Measurements from ENCODE around the gene ACAP3.
A peak's percentile ranks its signal among the peaks of the same experiment; 100 is the strongest.

ACAP3 gene, protein sequence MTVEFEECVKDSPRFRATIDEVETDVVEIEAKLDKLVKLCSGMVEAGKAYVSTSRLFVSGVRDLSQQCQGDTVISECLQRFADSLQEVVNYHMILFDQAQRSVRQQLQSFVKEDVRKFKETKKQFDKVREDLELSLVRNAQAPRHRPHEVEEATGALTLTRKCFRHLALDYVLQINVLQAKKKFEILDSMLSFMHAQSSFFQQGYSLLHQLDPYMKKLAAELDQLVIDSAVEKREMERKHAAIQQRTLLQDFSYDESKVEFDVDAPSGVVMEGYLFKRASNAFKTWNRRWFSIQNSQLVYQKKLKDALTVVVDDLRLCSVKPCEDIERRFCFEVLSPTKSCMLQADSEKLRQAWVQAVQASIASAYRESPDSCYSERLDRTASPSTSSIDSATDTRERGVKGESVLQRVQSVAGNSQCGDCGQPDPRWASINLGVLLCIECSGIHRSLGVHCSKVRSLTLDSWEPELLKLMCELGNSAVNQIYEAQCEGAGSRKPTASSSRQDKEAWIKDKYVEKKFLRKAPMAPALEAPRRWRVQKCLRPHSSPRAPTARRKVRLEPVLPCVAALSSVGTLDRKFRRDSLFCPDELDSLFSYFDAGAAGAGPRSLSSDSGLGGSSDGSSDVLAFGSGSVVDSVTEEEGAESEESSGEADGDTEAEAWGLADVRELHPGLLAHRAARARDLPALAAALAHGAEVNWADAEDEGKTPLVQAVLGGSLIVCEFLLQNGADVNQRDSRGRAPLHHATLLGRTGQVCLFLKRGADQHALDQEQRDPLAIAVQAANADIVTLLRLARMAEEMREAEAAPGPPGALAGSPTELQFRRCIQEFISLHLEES

DNA sequence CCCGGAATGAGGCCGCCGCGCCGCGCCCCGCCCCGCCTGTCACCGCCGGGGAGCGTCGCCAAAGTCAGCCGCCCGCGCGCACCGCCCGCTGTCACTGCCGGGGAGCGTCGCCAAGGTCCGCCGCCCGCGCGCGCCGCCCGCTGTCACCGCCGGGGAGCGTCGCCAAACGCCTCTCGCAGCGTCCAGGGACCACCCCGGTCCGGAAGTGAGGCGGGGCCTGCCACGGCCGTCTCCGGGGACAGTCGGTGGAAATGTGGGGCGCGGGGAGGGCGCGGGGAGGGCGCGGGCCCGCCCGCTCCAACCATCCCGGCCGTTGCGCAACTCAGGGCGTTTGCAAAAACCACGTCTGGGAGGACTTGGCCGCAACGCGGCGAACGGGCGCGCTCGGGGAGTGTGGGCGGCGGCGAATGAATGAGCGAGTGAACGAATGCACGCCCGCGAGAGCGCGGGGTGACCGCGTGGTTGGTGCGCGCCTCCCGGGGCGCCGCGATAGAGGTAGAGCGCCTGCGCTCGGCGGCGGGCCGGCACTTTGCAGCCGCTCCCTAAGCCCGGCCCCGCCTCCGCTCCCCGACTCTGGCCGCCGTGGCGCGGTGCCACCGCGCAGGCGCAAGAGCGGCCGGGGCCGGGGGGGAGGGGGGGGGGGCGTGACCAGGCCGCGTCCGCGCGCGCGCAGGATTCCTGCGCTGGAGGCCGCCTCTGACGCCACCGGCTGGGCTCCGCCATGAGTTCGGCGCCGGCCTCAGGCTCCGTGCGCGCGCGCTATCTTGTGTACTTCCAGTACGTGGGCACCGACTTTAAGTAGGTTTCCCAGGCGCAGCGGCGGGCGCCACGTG lies at the start of gene ACAP3, which contains the start of gene PUSL1:
Gene ACAP3, minus strand, starts transcription at position 8 of the 833 bp plus-strand sequence. CDS start 115 bp downstream, outside the sequence.
Gene PUSL1, plus strand, starts transcription at position 675 of the 833 bp plus-strand sequence. Its CDS starts 47 bp downstream, at position 722.
- DNase-seq (ENCODE audit: low read depth) = peak; percentile 91

GRCh38 chr1:1356796-1357401 lies 49.2 kb upstream of the ACAP3 start:
- DNase-seq (ENCODE audit: low read depth) = peak; percentile 62

DNA sequence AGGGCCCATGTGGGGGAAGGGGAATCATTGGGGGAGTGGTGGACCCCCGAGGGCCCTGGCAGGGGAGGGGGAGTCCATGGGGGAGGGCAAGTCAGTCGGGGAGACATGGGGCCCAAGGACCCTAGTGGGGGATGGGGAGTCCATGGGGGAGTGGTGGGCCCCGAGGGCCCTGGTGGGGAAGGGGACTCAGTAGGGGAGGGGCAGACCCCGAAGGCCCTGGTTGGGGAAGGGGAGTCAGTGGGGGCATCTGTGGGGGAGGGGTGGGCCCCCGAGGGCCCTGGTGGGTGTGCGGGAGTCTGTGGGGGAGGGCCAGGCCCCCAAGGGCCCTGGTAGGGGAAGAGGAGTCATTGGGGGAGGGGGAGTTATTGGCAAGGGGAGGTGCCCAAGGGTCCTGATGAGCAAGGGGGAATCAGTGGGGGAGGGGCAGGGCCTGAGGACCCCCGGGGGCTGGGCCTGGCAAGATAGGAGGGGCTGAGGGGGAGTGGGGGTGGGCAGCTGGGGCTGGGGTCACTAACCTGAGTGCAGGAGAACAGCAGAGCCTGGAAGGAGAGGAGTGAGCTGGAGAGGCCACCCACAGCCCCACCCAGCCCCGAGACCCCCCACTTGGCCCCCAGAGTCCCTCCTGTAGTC lies 48.6 kb upstream of the ACAP3 start:
- DNase-seq (ENCODE audit: low read depth) = no peak

DNA sequence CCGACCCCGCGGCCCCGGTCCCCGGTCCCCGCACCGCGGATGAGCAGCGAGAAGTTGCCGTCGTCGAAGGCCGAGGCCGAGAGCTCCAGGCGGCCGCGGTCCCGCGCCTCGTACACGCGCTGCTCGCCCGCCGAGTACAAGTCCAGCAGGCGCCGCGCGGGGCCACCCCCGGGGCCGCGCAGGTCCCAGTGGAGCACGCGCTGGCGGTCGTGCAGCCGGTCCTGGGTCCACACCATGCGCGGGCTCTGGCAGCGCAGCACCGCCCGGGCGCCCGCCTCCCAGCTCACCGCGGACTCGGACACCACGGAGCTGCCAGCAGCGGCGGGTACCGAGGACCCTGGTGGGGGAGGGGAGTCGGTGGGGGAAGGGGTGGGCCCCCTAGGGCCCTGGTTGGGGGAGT lies 47.7 kb upstream of the ACAP3 start:
- peak; percentile 61 for DNase-seq (ENCODE audit: low read depth)

GRCh38 chr1:1354271-1355247 lies 46.8 kb upstream of the ACAP3 start:
- no peak for DNase-seq (ENCODE audit: low read depth)

- DNase-seq (ENCODE audit: low read depth) = no peak
Observed at GRCh38 chr1:1353389-1354151, 45.8 kb upstream of the ACAP3 start.

DNA sequence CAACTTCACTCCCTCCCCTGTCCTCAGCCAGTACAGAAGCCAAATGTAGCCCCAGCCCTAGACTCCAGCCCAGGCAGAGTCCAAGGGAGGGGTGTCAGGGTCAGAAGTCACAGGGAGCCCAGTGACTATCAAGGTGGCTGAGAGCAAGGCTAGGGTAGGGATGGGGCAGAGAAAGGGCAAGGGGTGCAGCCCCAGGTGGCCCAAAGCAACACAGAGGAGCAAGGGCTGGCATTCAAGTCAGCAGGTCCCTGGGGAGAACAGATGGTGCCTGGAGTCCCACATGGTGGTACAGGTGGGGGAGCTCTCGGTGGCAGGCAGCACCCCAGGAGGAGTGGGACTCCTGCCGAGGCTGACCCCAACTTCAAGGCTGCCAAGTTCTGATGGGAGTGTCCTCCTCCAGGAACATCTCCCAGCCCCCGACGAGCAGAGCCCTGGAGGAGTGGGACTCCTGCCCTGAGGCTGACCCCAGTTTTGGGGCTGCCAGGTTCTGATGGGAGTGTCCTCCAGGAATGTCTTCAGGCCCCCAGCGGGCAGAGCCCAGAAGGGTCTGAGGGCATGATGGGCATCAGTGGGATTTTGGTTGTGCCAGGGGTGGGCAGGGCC lies 45.2 kb upstream of the ACAP3 start:
- DNase-seq (ENCODE audit: low read depth) = no peak

- peak; percentile 61 for DNase-seq (ENCODE audit: low read depth)
Observed at GRCh38 chr1:1351511-1352427, 44.0 kb upstream of the ACAP3 start.

GRCh38 chr1:1349256-1350012 lies 41.7 kb upstream of the ACAP3 start, which contains the start of gene DVL1:
DVL1 (minus strand) TSS chr1:1349418; CDS start chr1:1349065, 353 bp downstream.
- peak; percentile 80 for DNase-seq (ENCODE audit: low read depth)

GRCh38 chr1:1348420-1349255 lies 40.9 kb upstream of the ACAP3 start:
- DNase-seq (ENCODE audit: low read depth) = peak; percentile 47

GRCh38 chr1:1347663-1348419 lies 40.1 kb upstream of the ACAP3 start:
- peak; percentile 66 for DNase-seq (ENCODE audit: low read depth)

DNA sequence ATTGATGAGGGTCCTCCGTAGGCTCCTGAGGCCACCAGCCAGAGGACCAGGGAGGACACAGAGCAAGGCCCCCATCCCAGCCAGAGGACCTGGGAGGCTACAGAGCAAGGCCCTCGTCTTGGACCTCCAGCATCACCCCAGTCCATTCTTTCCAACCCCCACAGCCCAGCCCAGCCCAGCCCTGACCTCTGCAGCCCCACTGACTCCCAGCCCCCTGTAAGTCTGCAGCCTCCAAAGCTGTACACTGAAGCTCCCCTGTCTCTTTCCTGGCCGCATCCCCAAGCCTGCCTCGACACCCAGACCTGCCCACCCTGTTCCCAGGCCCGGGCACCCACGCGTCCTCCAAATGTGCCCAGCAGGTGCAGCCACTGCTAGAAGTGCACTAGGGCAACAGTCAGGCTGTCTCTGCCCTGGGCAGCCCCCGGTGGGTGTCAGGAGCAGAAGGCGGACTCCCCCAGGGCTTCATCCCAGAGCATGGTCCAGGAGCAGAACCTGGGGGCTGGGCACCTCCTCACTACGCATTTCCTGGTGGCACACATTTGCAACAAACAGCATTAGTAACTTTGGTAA lies 39.4 kb upstream of the ACAP3 start:
- no peak for DNase-seq (ENCODE audit: low read depth)

DNA sequence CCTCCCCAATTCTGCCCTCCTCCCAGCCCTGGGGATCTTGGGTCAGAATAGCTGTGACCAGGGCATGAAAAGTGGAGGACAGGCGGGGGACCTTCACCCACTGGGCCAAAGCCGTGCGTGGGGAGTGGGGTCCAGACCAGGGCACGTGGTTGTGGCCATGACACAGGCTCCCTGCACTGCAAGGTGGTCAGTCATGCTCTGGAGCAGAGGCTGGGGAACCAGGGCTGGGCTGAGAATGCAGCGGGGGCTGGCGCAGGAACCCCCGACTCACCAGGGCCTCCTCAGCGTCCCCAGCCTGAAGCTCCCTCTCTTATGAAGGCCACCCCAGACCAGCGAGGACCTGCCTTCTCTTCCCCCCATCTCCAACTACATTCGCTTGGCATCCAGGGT lies 38.8 kb upstream of the ACAP3 start:
- DNase-seq (ENCODE audit: low read depth) = no peak

DNA sequence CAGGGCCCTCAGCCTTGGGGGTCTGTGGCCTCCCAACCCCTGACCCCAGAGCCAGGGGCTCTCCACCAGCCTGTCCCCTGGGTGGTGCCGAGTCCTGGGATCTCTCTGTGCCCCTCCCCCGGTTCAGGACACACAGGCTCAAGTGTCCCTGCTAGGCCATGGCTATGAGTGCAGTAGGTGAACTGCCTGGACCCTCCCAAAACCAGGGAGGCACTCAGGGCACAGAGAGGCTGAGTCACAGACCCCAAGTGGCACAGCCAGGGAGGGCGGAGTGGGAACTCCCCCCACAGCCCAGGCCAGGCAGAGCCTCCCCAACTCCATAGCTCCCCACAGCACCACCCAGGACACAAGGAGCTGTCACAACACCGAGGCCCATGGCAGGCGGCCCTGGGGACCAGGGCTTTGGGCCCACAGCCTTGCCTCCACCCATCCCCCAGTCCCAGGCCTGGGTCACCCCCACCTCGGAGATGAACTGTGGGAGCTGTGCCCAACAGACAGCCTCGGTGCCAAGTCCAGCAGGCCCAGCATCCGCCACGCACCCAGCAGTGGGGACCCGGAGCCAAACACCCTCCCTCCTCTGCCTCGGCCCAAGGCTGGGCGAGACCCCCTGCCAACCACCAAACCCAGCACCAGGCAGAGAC lies 38.2 kb upstream of the ACAP3 start:
- no peak for DNase-seq (ENCODE audit: low read depth)
